Astrocyte (in vitro differentiated cells and primary cell): ENCODE data around the gene NEURL2. TPM values are rescaled to one million over a fixed set of nuclear protein-coding genes. Genes with fewer than 3 reads are reported as not detected.

ENCODE experiments used
- DNase-seq: peaks from one replicate; pipeline ENCODE4 v3.0.0-alpha.2; 2010; ENCODE audit warnings: low read depth
- FAIRE-seq: peaks from 2 replicates; lab custom pipeline; 2011; peaks lifted over from hg19 to GRCh38; lab: Jason Lieb, UNC
- H2AFZ ChIP-seq: 2 replicates; pipeline ENCODE4 v1.6.0; 2012; ENCODE audit warnings: low read depth, low read length, inconsistent platforms
- H3K27ac ChIP-seq: 2 replicates; pipeline ENCODE4 v1.5.1; 2011; ENCODE audit warnings: low read depth, low read length, inconsistent platforms
- H3K27me3 ChIP-seq: 2 replicates; pipeline ENCODE4 v1.6.0; 2011; ENCODE audit warnings: low read length, inconsistent platforms; ENCODE audit not compliant: insufficient read depth
- H3K36me3 ChIP-seq: 2 replicates; pipeline ENCODE4 v1.5.1; 2011; ENCODE audit warnings: low read length, inconsistent platforms; ENCODE audit not compliant: insufficient read depth
- H3K4me1 ChIP-seq: 2 replicates; pipeline ENCODE4 v1.5.1; 2011; ENCODE audit warnings: low read length, inconsistent platforms; ENCODE audit not compliant: insufficient read depth
- H3K4me2 ChIP-seq: 2 replicates; pipeline ENCODE4 v1.6.0; 2012; ENCODE audit warnings: low read length, inconsistent platforms
- H3K4me3 ChIP-seq: 2 replicates; pipeline ENCODE4 v1.5.1; 2011; ENCODE audit warnings: low read depth, mild to moderate bottlenecking, low read length, inconsistent platforms; ENCODE audit not compliant: insufficient read depth
- H3K79me2 ChIP-seq: 2 replicates; pipeline ENCODE4 v1.6.0; 2012; ENCODE audit warnings: mild to moderate bottlenecking, low read length, inconsistent platforms; ENCODE audit not compliant: insufficient read depth
- H3K9ac ChIP-seq: 2 replicates; pipeline ENCODE4 v1.6.0; 2012; ENCODE audit warnings: mild to moderate bottlenecking, low read length, inconsistent platforms
- H3K9me3 ChIP-seq: 2 replicates; pipeline ENCODE4 v1.5.1; 2012; ENCODE audit warnings: low read depth, mild to moderate bottlenecking, low read length, inconsistent platforms; ENCODE audit not compliant: insufficient read depth
- H4K20me1 ChIP-seq: 2 replicates; pipeline ENCODE4 v1.6.0; 2012; ENCODE audit warnings: low read length, inconsistent platforms; ENCODE audit not compliant: insufficient read depth
- H3K27ac Mint-ChIP-seq: one replicate; pipeline ENCODE4 v1.8.0; 2021; ENCODE audit warnings: mild to moderate bottlenecking, mixed read lengths; ENCODE audit not compliant: unreplicated experiment
- H3K27me3 Mint-ChIP-seq: one replicate; pipeline ENCODE4 v1.8.0; 2021; ENCODE audit warnings: low read depth, mixed read lengths; ENCODE audit not compliant: unreplicated experiment
- H3K36me3 Mint-ChIP-seq: one replicate; pipeline ENCODE4 v1.8.0; 2021; ENCODE audit warnings: low read depth, mixed read lengths; ENCODE audit not compliant: unreplicated experiment
- H3K4me1 Mint-ChIP-seq: one replicate; pipeline ENCODE4 v1.8.0; 2021; ENCODE audit warnings: low read depth, mixed read lengths; ENCODE audit not compliant: unreplicated experiment
- H3K4me3 Mint-ChIP-seq: one replicate; pipeline ENCODE4 v1.8.0; 2021; ENCODE audit warnings: mild to moderate bottlenecking, moderate library complexity, mixed read lengths; ENCODE audit not compliant: unreplicated experiment
- H3K9me3 Mint-ChIP-seq: one replicate; pipeline ENCODE4 v1.8.0; 2021; ENCODE audit warnings: mild to moderate bottlenecking, mixed read lengths; ENCODE audit not compliant: unreplicated experiment
- EZH2 ChIP-seq: IDR thresholded peaks from 2 replicates; pipeline ENCODE4 v1.6.1; 2012; ENCODE audit warnings: mild to moderate bottlenecking, low read length, inconsistent platforms; ENCODE audit not compliant: insufficient read depth
- total RNA-seq: library from RNA; stranded (reverse); gene quantifications from 2 replicates; pipeline ENCODE4 v1.2.1, GENCODE V29; 2021
- TF ChIP-seq, protein P1 (sequence below): IDR thresholded peaks from 2 replicates; pipeline ENCODE4 v1.5.1; 2011; ENCODE audit warnings: low read depth, mild to moderate bottlenecking, inconsistent platforms, low read length, moderate library complexity; ENCODE audit not compliant: insufficient read depth

The NEURL2 gene
- total RNA-seq, 1 donor from 2014 or later: 6.9 TPM

GRCh38 chr20:45927071-45927878 is 36.3 kb upstream of the NEURL2 start:
- no peaks in the 10 kb centered on the region for H3K9me3 ChIP-seq
- no peak overlapping the region for H3K4me2 ChIP-seq
- H3K9ac ChIP-seq: no peak overlapping the region
- DNase-seq (no peak), FAIRE-seq (no peak)
- Mint-ChIP-seq H3K4me3 (no peak overlapping the region), H3K4me1 (peaks cover 4% of the 10 kb centered on the region), H3K27ac (no peak overlapping the region), H3K9me3 (no peaks in the 10 kb centered on the region), H3K27me3 (no peaks in the 10 kb centered on the region), H3K36me3 (no peaks in the 10 kb centered on the region)
- no peaks in the 10 kb centered on the region for H3K4me1 ChIP-seq
- H2AFZ ChIP-seq: no peak overlapping the region
- TF ChIP-seq, protein P1, sequence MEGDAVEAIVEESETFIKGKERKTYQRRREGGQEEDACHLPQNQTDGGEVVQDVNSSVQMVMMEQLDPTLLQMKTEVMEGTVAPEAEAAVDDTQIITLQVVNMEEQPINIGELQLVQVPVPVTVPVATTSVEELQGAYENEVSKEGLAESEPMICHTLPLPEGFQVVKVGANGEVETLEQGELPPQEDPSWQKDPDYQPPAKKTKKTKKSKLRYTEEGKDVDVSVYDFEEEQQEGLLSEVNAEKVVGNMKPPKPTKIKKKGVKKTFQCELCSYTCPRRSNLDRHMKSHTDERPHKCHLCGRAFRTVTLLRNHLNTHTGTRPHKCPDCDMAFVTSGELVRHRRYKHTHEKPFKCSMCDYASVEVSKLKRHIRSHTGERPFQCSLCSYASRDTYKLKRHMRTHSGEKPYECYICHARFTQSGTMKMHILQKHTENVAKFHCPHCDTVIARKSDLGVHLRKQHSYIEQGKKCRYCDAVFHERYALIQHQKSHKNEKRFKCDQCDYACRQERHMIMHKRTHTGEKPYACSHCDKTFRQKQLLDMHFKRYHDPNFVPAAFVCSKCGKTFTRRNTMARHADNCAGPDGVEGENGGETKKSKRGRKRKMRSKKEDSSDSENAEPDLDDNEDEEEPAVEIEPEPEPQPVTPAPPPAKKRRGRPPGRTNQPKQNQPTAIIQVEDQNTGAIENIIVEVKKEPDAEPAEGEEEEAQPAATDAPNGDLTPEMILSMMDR: no peak
- TF ChIP-seq EZH2: no peak
- H3K36me3 ChIP-seq: no peaks in the 10 kb centered on the region
- no peaks in the 10 kb centered on the region for H3K79me2 ChIP-seq
- H3K27me3 ChIP-seq: no peaks in the 10 kb centered on the region
- H4K20me1 ChIP-seq: no peaks in the 10 kb centered on the region
- no peak overlapping the region for H3K27ac ChIP-seq
- H3K4me3 ChIP-seq: no peak overlapping the region

GRCh38 chr20:45926731-45927070 is 35.7 kb upstream of the NEURL2 start:
- Histone ChIP-seq H3K27me3 (no peaks in the 10 kb centered on the region), H3K4me1 (no peaks in the 10 kb centered on the region), H3K79me2 (no peaks in the 10 kb centered on the region), H3K4me3 (no peak overlapping the region), H2AFZ (no peak overlapping the region), H3K27ac (no peak overlapping the region), H4K20me1 (no peaks in the 10 kb centered on the region), H3K9ac (no peak overlapping the region), H3K4me2 (no peak overlapping the region), H3K36me3 (no peaks in the 10 kb centered on the region), H3K9me3 (no peaks in the 10 kb centered on the region)
- Mint-ChIP-seq H3K4me3 (no peak overlapping the region), H3K27me3 (no peaks in the 10 kb centered on the region), H3K9me3 (no peaks in the 10 kb centered on the region), H3K36me3 (no peaks in the 10 kb centered on the region), H3K27ac (no peak overlapping the region), H3K4me1 (peaks cover 4% of the 10 kb centered on the region)
- DNase-seq (no peak), FAIRE-seq (no peak)
- no peak for TF ChIP-seq EZH2
- TF ChIP-seq, protein P1: no peak
